Heart left ventricle (tissue), 13 donors: ENCODE results near the gene RINT1.
"Not testable (repeated sequence)": the region's sequence is repeated elsewhere in the genome, so short reads cannot be mapped to it uniquely, and the experiment has no call there.

Experiments used
- POLR2A ChIP-seq, 2 donors: fragments of 450-650 bp; IDR thresholded peaks; one replicate each; pipeline ENCODE4 v1.6.1; 2017; ENCODE audit warnings: antibody characterized with exemption in 2 of 2, mild to moderate bottlenecking in 2 of 2, moderate library complexity in 2 of 2
- TF ChIP-seq, protein P1 (sequence below), 12 donors: fragments of 200-600 bp; sonication (generic) in 4 of 12; IDR thresholded peaks; one replicate each; pipeline versions ENCODE4 v1.5.0 to v1.8.0; 2018 to 2022; ENCODE audit warnings: antibody characterized with exemption in 12 of 12, mild to moderate bottlenecking in 5 of 12
- donor health status: ischemic (EF 13 %, LVEDD 7.1; RV severe dilation, severe dysfunction).
- donor health status: DM: no; HTN: yes; CAD: no.
- donor health status: DM: no; HTN: no; CAD: no.
- donor health status: ischemic (EF 25% LVEDD 6.9; RV normal size, moderate dysfunction).
- donor health status: ischemic (EF 25% LVEDD 5.7; RV mildly dilated, moderate dysfunction).
- donor health status: ischemic (EF 35%, LVEDD 5.7; RV mildly dilated, moderate dysfunction).
- donor health status: nonischemic (EF 11% LVEDD 7.7; RV severe dilation, severe dysfunction).
- donor health status: DM: yes; HTN: yes; CAD: no.
- donor health status: PGD.
- donor health status: ischemic (EF 29% LVEDD 5.4; RV normal size, mild dysfunction).
- donor health status: nonischemic (EF 23%, LVEDD 6.1; RV moderate dilation, normal function).

DNA sequence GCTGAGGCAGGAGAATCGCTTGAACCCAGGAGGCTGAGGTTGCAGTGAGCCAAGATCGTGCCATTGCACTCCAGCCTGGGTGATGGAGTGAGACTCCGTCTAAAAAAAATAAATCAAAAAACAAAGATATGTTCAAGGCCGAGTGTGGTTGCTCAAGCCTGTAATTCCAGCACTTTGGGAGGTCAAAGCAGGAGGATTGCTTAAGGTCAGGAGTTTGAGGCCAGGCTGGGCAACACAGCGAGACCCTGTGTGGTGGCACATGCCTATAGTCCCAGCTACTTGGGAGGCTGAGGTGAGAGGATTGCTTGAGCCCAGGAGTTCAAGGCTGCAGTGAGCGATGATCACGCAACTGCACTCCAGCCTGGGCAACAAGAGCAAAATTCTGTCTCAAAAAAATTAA, 11.4 kb upstream of the RINT1 start:
- TF ChIP-seq, protein P1, sequence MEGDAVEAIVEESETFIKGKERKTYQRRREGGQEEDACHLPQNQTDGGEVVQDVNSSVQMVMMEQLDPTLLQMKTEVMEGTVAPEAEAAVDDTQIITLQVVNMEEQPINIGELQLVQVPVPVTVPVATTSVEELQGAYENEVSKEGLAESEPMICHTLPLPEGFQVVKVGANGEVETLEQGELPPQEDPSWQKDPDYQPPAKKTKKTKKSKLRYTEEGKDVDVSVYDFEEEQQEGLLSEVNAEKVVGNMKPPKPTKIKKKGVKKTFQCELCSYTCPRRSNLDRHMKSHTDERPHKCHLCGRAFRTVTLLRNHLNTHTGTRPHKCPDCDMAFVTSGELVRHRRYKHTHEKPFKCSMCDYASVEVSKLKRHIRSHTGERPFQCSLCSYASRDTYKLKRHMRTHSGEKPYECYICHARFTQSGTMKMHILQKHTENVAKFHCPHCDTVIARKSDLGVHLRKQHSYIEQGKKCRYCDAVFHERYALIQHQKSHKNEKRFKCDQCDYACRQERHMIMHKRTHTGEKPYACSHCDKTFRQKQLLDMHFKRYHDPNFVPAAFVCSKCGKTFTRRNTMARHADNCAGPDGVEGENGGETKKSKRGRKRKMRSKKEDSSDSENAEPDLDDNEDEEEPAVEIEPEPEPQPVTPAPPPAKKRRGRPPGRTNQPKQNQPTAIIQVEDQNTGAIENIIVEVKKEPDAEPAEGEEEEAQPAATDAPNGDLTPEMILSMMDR (IDR thresholded peaks at IDR 0.05) = not testable (repeated sequence)
- TF ChIP-seq POLR2A (IDR thresholded peaks at IDR 0.05) = not testable (repeated sequence)
